Stimulated activated CD4-positive, alpha-beta T cell treated with anti-CD3 and anti-CD28 coated beads, Interleukin-1b, Interleukin-23, amount 100 ng/mL, for 24 hours (primary cell): ENCODE measurements around the gene TTC34.

Source experiments
- DNase-seq, 4 experiments: peaks; one replicate each; pipeline ENCODE4 v3.0.0-alpha.2; 2020; ENCODE audit warnings: low read depth in 4 of 4, low spot score in 1 of 4

Gene TTC34

GRCh38 chr1:2643414-2644077 lies 157.9 kb downstream of the TTC34 start:
- no peak for DNase-seq

- DNase-seq = peak; percentile 85 to 94 (median 88)
Observed at GRCh38 chr1:2642560-2643413, 158.7 kb downstream of the TTC34 start.

GRCh38 chr1:2642131-2642559 lies 159.3 kb downstream of the TTC34 start:
- DNase-seq = no peak

- DNase-seq = no peak
Observed at GRCh38 chr1:2641381-2642130, 159.9 kb downstream of the TTC34 start.

GRCh38 chr1:2640626-2641025 lies 160.9 kb downstream of the TTC34 start:
- no peak for DNase-seq

- no peak for DNase-seq
Observed at GRCh38 chr1:2639607-2640521, 161.6 kb downstream of the TTC34 start.

GRCh38 chr1:2639203-2639602 lies 162.3 kb downstream of the TTC34 start:
- no peak for DNase-seq

- no peak for DNase-seq
Observed at GRCh38 chr1:2638466-2639115, 162.9 kb downstream of the TTC34 start.

- DNase-seq = no peak
Observed at GRCh38 chr1:2637442-2638145, 163.9 kb downstream of the TTC34 start.

- DNase-seq = no peak
Observed at GRCh38 chr1:2636733-2637132, 164.8 kb downstream of the TTC34 start.

- no peak for DNase-seq
Observed at GRCh38 chr1:2635361-2636010, 166.0 kb downstream of the TTC34 start.

GRCh38 chr1:2633936-2634491 lies 167.5 kb downstream of the TTC34 start:
- no peak for DNase-seq

GRCh38 chr1:2633366-2633935 lies 168.0 kb downstream of the TTC34 start:
- DNase-seq = no peak

GRCh38 chr1:2632561-2633361 lies 168.7 kb downstream of the TTC34 start, which contains the start of gene MMEL1:
Gene MMEL1 (minus strand): TSS chr1:2633016. CDS start chr1:2629484, 3,532 bp downstream.
- no peak for DNase-seq

GRCh38 chr1:2632051-2632430 lies 169.5 kb downstream of the TTC34 start:
- no peak for DNase-seq

- DNase-seq = no peak
Observed at GRCh38 chr1:2631136-2632050, 170.1 kb downstream of the TTC34 start.
